Progenitor cell of endocrine pancreas (in vitro differentiated cells): Measurements from ENCODE around the gene NPPB. TPM values are rescaled to one million over a fixed set of nuclear protein-coding genes. Genes with fewer than 3 reads are reported as not detected.
A peak's percentile ranks its signal among the peaks of the same experiment; 100 is the strongest.
"Not testable (repeated sequence)": the region's sequence is repeated elsewhere in the genome, so short reads cannot be mapped to it uniquely, and the experiment has no call there.

Experiments used
- DNase-seq: peaks from one replicate; pipeline ENCODE4 v3.0.0; 2021; ENCODE audit warnings: low spot score; ENCODE audit not compliant: unreplicated experiment
- H3K27ac Mint-ChIP-seq: 2 replicates; pipeline ENCODE4 v1.8.0; 2021; ENCODE audit warnings: mild to moderate bottlenecking, moderate library complexity, mixed read lengths
- H3K27me3 Mint-ChIP-seq: 2 replicates; pipeline ENCODE4 v1.8.0; 2021; ENCODE audit warnings: mixed read lengths
- H3K36me3 Mint-ChIP-seq: 2 replicates; pipeline ENCODE4 v1.8.0; 2022; ENCODE audit warnings: mixed read lengths; ENCODE audit not compliant: insufficient read depth
- H3K4me1 Mint-ChIP-seq: 2 replicates; pipeline ENCODE4 v1.8.0; 2021; ENCODE audit warnings: low read depth, mixed read lengths
- H3K4me3 Mint-ChIP-seq: 2 replicates; pipeline ENCODE4 v1.8.0; 2021; ENCODE audit warnings: low read depth, mild to moderate bottlenecking, moderate library complexity, mixed read lengths
- H3K9me3 Mint-ChIP-seq: 2 replicates; pipeline ENCODE4 v1.8.0; 2021; ENCODE audit warnings: low read depth, mixed read lengths
- total RNA-seq: library from RNA; stranded (reverse); gene quantifications from 2 replicates; pipeline ENCODE4 v1.2.1, GENCODE V29; 2021
- TF ChIP-seq, protein P1 (sequence below): fragments of 200-600 bp; sonication (generic); IDR thresholded peaks from one replicate; pipeline ENCODE4 v1.5.0; 2021; ENCODE audit warnings: antibody characterized with exemption, mild to moderate bottlenecking; ENCODE audit not compliant: unreplicated experiment

Gene NPPB
- total RNA-seq, 1 donor from 2014 or later, result 5.3 TPM

DNA sequence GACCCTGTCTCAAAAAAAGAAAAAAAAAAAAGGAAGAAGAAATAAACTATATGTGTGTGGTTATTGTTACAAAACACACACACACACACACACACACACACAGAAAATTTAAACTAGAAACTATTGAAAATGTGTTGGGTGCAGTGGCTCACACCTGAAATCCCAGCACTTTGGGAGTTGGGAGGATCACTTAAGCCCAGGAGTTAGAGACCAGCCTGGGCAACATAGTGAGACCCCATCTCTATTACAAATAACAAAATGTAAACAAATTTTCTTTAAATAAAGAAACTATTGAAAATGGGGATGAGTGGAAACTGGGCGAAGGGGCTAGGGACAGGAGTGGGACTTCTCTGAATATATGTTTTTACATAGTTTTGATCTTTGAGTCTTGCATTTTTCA is 44.5 kb upstream of the NPPB start:
- Mint-ChIP-seq H3K9me3 (no peaks in the 10 kb centered on the region), H3K27me3 (peaks cover 10% of the 10 kb centered on the region), H3K27ac (no peak overlapping the region), H3K4me1 (no peaks in the 10 kb centered on the region), H3K36me3 (no peaks in the 10 kb centered on the region), H3K4me3 (no peak overlapping the region)
- TF ChIP-seq, protein P1, sequence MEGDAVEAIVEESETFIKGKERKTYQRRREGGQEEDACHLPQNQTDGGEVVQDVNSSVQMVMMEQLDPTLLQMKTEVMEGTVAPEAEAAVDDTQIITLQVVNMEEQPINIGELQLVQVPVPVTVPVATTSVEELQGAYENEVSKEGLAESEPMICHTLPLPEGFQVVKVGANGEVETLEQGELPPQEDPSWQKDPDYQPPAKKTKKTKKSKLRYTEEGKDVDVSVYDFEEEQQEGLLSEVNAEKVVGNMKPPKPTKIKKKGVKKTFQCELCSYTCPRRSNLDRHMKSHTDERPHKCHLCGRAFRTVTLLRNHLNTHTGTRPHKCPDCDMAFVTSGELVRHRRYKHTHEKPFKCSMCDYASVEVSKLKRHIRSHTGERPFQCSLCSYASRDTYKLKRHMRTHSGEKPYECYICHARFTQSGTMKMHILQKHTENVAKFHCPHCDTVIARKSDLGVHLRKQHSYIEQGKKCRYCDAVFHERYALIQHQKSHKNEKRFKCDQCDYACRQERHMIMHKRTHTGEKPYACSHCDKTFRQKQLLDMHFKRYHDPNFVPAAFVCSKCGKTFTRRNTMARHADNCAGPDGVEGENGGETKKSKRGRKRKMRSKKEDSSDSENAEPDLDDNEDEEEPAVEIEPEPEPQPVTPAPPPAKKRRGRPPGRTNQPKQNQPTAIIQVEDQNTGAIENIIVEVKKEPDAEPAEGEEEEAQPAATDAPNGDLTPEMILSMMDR, result no peak
- DNase-seq, result no peak

DNA sequence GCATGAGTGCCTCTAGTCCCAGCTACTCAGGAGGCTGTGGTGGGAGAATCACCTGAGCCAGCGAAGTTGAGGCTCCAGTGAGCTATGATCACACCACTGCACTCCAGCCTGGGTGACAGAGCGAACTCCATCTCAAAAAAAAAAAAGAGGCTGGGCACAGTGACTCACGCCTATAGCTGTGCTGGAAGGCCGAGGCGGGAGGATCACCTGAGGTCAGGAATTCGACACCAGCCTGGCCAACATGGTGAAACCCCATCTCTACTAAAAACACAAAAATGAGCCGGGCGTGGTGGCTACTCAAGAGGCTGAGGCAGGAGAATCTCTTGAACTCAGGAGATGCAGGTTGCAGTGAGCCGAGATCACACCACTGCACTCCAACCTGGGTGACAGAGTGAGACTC is 42.7 kb upstream of the NPPB start:
- H3K36me3 Mint-ChIP-seq, H3K4me3 Mint-ChIP-seq, H3K4me1 Mint-ChIP-seq, H3K9me3 Mint-ChIP-seq, H3K27ac Mint-ChIP-seq, DNase-seq: not testable (repeated sequence)
- peaks cover 15% of the 10 kb centered on the region for H3K27me3 Mint-ChIP-seq

DNA sequence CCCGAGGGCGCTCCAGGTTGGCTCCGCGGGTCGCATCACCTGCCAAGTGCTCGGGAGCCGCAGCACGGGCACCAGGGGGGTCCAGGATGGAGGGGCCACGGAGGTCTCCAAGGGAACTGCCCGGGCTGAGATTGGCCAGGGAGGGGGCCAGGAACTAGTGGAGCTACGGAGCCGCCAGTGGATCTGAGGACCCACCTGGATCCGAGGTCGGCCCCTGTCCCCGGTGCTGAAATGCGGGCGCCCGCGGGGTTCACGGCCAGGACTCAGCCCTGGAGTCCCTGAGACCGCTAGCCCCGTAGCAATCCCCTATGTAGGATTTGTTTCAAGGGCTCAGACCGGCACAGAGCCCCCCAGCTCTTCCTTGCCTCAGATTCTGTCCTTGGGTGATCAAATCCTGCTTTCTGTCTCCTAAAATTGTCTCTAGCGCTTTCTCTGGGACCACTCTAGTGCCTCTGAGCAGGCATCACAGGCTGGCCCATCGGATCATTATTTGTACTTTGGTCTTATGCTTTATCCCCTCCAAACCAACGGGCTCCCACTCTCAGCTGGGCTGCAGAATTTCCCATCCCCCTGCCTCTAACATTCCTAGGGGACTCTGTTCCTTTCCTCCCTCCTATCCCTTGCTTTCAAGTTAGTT is 40.2 kb upstream of the NPPB start:
- no peak overlapping the region for H3K4me3 Mint-ChIP-seq

DNA sequence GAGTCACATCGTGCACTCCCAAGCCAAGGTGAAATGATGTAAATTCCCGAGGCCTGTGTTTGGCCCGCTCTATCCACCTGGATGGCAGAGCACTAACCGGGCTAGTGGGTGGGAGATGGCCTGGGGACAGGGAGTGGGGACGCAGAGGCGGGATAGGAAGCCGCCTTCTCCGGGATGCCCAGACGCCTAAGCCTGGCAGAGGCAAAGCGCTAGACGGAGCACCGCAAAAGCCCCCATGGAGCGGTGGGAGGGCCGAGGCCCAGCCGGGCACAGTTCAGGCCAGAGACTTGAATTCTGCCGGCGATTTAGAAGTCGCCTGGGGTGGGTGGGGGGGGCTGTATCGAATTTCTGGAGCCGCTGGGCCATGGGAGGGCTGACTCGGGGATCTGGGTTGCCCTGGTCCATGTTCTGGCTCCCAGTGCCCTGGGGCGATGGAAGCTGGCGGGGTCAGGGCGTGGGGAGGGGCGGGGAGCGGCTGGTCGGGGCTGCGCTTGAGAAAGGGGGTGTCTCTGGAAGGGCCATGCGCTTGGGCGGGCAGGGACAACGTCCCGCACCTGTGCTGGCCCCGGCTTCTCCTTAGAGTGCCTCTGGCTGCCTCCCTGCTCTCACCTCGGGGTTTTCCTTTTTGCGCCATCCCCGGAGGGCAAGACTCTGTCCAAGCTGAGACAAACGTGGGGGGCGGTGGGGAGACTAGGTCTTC is 39.5 kb upstream of the NPPB start:
- no peaks in the 10 kb centered on the region for H3K9me3 Mint-ChIP-seq
- H3K27ac Mint-ChIP-seq, result no peak overlapping the region
- H3K27me3 Mint-ChIP-seq, result peaks cover 15% of the 10 kb centered on the region

More for the DNA sequence above, 40.2 kb upstream of the NPPB start:
- Mint-ChIP-seq H3K4me1 (no peaks in the 10 kb centered on the region), H3K9me3 (no peaks in the 10 kb centered on the region), H3K27ac (no peak overlapping the region), H3K27me3 (peaks cover 15% of the 10 kb centered on the region), H3K36me3 (no peaks in the 10 kb centered on the region)
- TF ChIP-seq, protein P1, result no peak
- peak; percentile 48 for DNase-seq

DNA sequence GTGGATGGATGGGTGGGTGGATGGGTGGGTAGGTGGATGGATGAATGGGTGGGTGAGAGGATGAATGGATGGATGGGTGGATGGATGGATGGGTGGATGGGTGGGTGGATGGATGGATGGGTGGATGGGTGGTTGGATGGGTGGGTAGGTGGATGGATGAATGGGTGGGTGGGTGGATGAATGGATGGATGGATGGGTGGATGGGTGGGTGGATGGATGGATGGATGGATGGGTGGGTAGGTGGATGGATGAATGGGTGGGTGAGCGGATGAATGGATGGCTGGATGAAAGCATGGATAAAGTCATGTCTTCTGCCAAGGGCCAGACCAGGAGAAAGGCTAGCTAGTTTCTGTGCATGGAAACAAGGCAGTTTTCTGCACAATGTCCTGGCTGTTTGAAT is 35.8 kb upstream of the NPPB start:
- H3K9me3 Mint-ChIP-seq, DNase-seq, H3K4me3 Mint-ChIP-seq, H3K4me1 Mint-ChIP-seq, H3K36me3 Mint-ChIP-seq, H3K27ac Mint-ChIP-seq: not testable (repeated sequence)
- H3K27me3 Mint-ChIP-seq, result peaks cover 12% of the 10 kb centered on the region

More for the DNA sequence above, 39.5 kb upstream of the NPPB start:
- Mint-ChIP-seq H3K36me3 (no peaks in the 10 kb centered on the region), H3K4me3 (no peak overlapping the region), H3K4me1 (no peaks in the 10 kb centered on the region)
- TF ChIP-seq, protein P1, result no peak
- no peak for DNase-seq

DNA sequence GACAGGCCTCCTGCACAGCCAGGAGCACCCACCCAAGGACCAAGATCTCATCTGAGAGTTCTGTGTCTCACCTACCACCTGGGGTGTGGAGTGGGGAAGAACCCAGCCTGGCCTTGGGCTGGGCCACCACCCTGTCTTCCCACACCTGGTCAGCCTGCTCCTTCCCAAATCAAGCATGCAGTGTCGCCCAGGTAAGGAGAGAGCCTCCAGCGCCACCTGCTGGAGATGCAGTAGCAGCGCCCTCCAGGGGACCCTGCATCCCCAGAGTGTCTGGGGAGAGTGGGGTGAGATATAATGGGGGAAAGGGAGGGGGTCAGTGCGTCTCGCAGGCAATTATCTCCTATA is 35.1 kb upstream of the NPPB start:
- DNase-seq, result peak; percentile 74
- Mint-ChIP-seq H3K27ac (no peak overlapping the region), H3K36me3 (no peaks in the 10 kb centered on the region), H3K4me1 (peaks cover 3% of the 10 kb centered on the region), H3K27me3 (peaks cover 6% of the 10 kb centered on the region), H3K9me3 (no peaks in the 10 kb centered on the region), H3K4me3 (no peak overlapping the region)
- TF ChIP-seq, protein P1, result peak; percentile 93
